H9 (cell line): ENCODE data around the gene CSF1. TPM values are rescaled to one million over a fixed set of nuclear protein-coding genes. Genes with fewer than 3 reads are reported as not detected.

Source experiments
- DNase-seq: peaks from one replicate; pipeline ENCODE4 v3.0.0-alpha.2; 2017
- H2AFZ ChIP-seq: one replicate; pipeline ENCODE4 v1.6.1; 2013; ENCODE audit warnings: mild to moderate bottlenecking, low read length, control low read depth, moderate library complexity
- H2AK5ac ChIP-seq: 2 replicates; pipeline ENCODE4 v1.6.1; 2013; ENCODE audit warnings: low read length, control low read depth, mixed read lengths; ENCODE audit not compliant: insufficient read length
- H2BK120ac ChIP-seq: one replicate; pipeline ENCODE4 v1.6.1; 2013; ENCODE audit warnings: low read depth, mild to moderate bottlenecking, low read length, control low read depth, inconsistent platforms; ENCODE audit not compliant: poor library complexity, severe bottlenecking
- H2BK12ac ChIP-seq: 2 replicates; pipeline ENCODE4 v1.6.1; 2013; ENCODE audit warnings: low read length, control low read depth, mixed read lengths, low read depth; ENCODE audit not compliant: insufficient read length
- H2BK15ac ChIP-seq: 2 replicates; pipeline ENCODE4 v1.6.1; 2013; ENCODE audit warnings: low read depth, low read length, control low read depth
- H2BK20ac ChIP-seq: one replicate; pipeline ENCODE4 v1.6.1; 2013; ENCODE audit warnings: low read depth, mild to moderate bottlenecking, low read length, control low read depth, inconsistent platforms; ENCODE audit not compliant: poor library complexity, severe bottlenecking
- H2BK5ac ChIP-seq: 2 replicates; pipeline ENCODE4 v1.6.1; 2013; ENCODE audit warnings: low read length, control low read depth, mixed read lengths; ENCODE audit not compliant: insufficient read length
- H3K14ac ChIP-seq: 2 replicates; pipeline ENCODE4 v1.6.1; 2013; ENCODE audit warnings: low read length, control low read depth; ENCODE audit not compliant: insufficient read depth
- H3K18ac ChIP-seq: 2 replicates; pipeline ENCODE4 v1.6.1; 2013; ENCODE audit warnings: low read depth, mild to moderate bottlenecking, mixed read lengths, low read length, control low read depth; ENCODE audit not compliant: insufficient read length
- H3K23ac ChIP-seq: 2 replicates; pipeline ENCODE4 v1.6.1; 2013; ENCODE audit warnings: low read length, control low read depth, mixed read lengths, low read depth; ENCODE audit not compliant: insufficient read length
- H3K23me2 ChIP-seq: 2 replicates; pipeline ENCODE4 v1.6.1; 2013; ENCODE audit warnings: low read depth, mild to moderate bottlenecking, mixed read lengths, low read length, control low read depth; ENCODE audit not compliant: insufficient read length, poor library complexity, severe bottlenecking
- H3K27ac ChIP-seq: 2 replicates; pipeline ENCODE4 v1.5.1; 2013; ENCODE audit warnings: low read length, control low read depth, mixed read lengths, low read depth; ENCODE audit not compliant: insufficient read length
- H3K27me3 ChIP-seq: 2 replicates; pipeline ENCODE4 v1.6.1; 2013; ENCODE audit warnings: low read length, control low read depth, inconsistent platforms; ENCODE audit not compliant: insufficient read depth
- H3K4ac ChIP-seq: 2 replicates; pipeline ENCODE4 v1.6.1; 2013; ENCODE audit warnings: low read depth, mild to moderate bottlenecking, control low read depth, inconsistent platforms, low read length, moderate library complexity
- H3K4me1 ChIP-seq: 2 replicates; pipeline ENCODE4 v1.6.1; 2013; ENCODE audit warnings: low read length, control low read depth, inconsistent platforms; ENCODE audit not compliant: insufficient read depth
- H3K4me2 ChIP-seq: 2 replicates; pipeline ENCODE4 v1.6.1; 2013; ENCODE audit warnings: low read length, control low read depth, mixed read lengths; ENCODE audit not compliant: insufficient read length, insufficient read depth
- H3K56ac ChIP-seq: 2 replicates; pipeline ENCODE4 v1.6.1; 2013; ENCODE audit warnings: low read depth, mild to moderate bottlenecking, mixed read lengths, low read length, control low read depth; ENCODE audit not compliant: insufficient read length
- H3K79me1 ChIP-seq: 2 replicates; pipeline ENCODE4 v1.6.1; 2013; ENCODE audit warnings: low read depth, mild to moderate bottlenecking, moderate library complexity, low read length, control low read depth, inconsistent platforms; ENCODE audit not compliant: insufficient read depth, poor library complexity, severe bottlenecking
- H3K79me2 ChIP-seq: 2 replicates; pipeline ENCODE4 v1.6.1; 2013; ENCODE audit warnings: low read length, control low read depth, inconsistent platforms; ENCODE audit not compliant: insufficient read depth
- H3K9ac ChIP-seq: 2 replicates; pipeline ENCODE4 v1.6.1; 2013; ENCODE audit warnings: low read length, control low read depth, mixed read lengths; ENCODE audit not compliant: insufficient read length; ENCODE audit errors: extremely low read depth
- H3K9me3 ChIP-seq: one replicate; pipeline ENCODE4 v1.6.1; 2013; ENCODE audit warnings: low read depth, low read length, inconsistent platforms; ENCODE audit not compliant: control insufficient read depth
- H3T11ph ChIP-seq: one replicate; pipeline ENCODE4 v1.6.1; 2013; ENCODE audit warnings: mild to moderate bottlenecking, low read length, control low read depth, inconsistent platforms
- H4K20me1 ChIP-seq: one replicate; pipeline ENCODE4 v1.6.1; 2013; ENCODE audit not compliant: control insufficient read depth, insufficient read length, insufficient read depth
- H4K5ac ChIP-seq: 2 replicates; pipeline ENCODE4 v1.6.1; 2013; ENCODE audit warnings: low read depth, mild to moderate bottlenecking, mixed read lengths, low read length, control low read depth; ENCODE audit not compliant: insufficient read length
- H4K8ac ChIP-seq: replicated peaks from 2 replicates; pipeline ENCODE4 v1.6.1; 2013; ENCODE audit warnings: low read length, control low read depth, mixed read lengths, low read depth; ENCODE audit not compliant: insufficient read length
- H4K91ac ChIP-seq: 2 replicates; pipeline ENCODE4 v1.6.1; 2013; ENCODE audit warnings: low read depth, mild to moderate bottlenecking, moderate library complexity, mixed read lengths, low read length, control low read depth; ENCODE audit not compliant: insufficient read length
- H3K27ac Mint-ChIP-seq, 3 experiments: 2 replicates in 2 of 3; 3 replicates in 1 of 3; pipeline ENCODE4 v1.8.0; 2020 to 2021; ENCODE audit warnings: mixed read lengths in 3 of 3, mild to moderate bottlenecking in 1 of 3, moderate library complexity in 1 of 3
- H3K27me3 Mint-ChIP-seq: 2 replicates; pipeline ENCODE4 v1.8.0; 2021; ENCODE audit warnings: low read depth, mild to moderate bottlenecking, moderate library complexity, mixed read lengths
- H3K36me3 Mint-ChIP-seq, 3 experiments: 2 replicates in 2 of 3; 3 replicates in 1 of 3; pipeline ENCODE4 v1.8.0; 2020 to 2021; ENCODE audit warnings: low read depth in 3 of 3, mixed read lengths in 3 of 3; ENCODE audit not compliant: insufficient read depth in 1 of 3
- H3K4me1 Mint-ChIP-seq, 2 experiments: 2 replicates each; pipeline ENCODE4 v1.8.0; 2020; ENCODE audit warnings: mixed read lengths in 2 of 2
- H3K4me3 Mint-ChIP-seq, 2 experiments: 2 replicates in 1 of 2; 3 replicates in 1 of 2; pipeline ENCODE4 v1.8.0; 2020 to 2021; ENCODE audit warnings: mild to moderate bottlenecking in 2 of 2, mixed read lengths in 2 of 2, moderate library complexity in 1 of 2
- H3K9me3 Mint-ChIP-seq, 2 experiments: 2 replicates in 1 of 2; 3 replicates in 1 of 2; pipeline ENCODE4 v1.8.0; 2020; ENCODE audit warnings: mild to moderate bottlenecking in 2 of 2, mixed read lengths in 2 of 2, moderate library complexity in 1 of 2
- CTCF ChIP-seq: fragments of 200-600 bp; sonication (generic); conservative IDR thresholded peaks from 3 replicates; pipeline ENCODE4 v1.8.0; 2021; ENCODE audit warnings: antibody characterized with exemption, mild to moderate bottlenecking
- WGBS: extraction: QIAGEN DNeasy Blood & Tissue Kit; methylation state at CpG from one replicate; pipeline ENCODE4 v1.1.7; 2013; ENCODE audit warnings: missing lambda C conversion rate, low lambda C conversion rate, mixed read lengths; ENCODE audit not compliant: insufficient read length; ENCODE audit errors: extremely low coverage; 5-methylcytosine and 5-hydroxymethylcytosine counted together
- total RNA-seq: library from RNA; stranded (reverse); gene quantifications from 2 replicates; pipeline ENCODE4 v1.2.1, GENCODE V29; 2021

Gene CSF1
- total RNA-seq, 1 experiment from 2014 or later, result 2.3 TPM

GRCh38 chr1:109912873-109913272 is 2.2 kb downstream of the CSF1 start:
- H3K9me3 Mint-ChIP-seq, result no peaks in the 10 kb centered on the region
- no peak overlapping the region for H3K18ac ChIP-seq
- peaks cover 14% of the 10 kb centered on the region for H3K27me3 ChIP-seq
- no CpG with 5 or more reads among the region's 1 CpG for WGBS
- no peak overlapping the region for H3T11ph ChIP-seq
- no peak overlapping the region for H3K14ac ChIP-seq
- H2AFZ ChIP-seq, result no peak overlapping the region
- H2BK20ac ChIP-seq, result no peak overlapping the region
- peaks cover 55% of the 10 kb centered on the region for H3K27me3 Mint-ChIP-seq
- TF ChIP-seq CTCF, result no peak
- no peak overlapping the region for H4K8ac ChIP-seq
- no peak overlapping the region for H3K4me2 ChIP-seq
- H3K4me3 Mint-ChIP-seq, result peak overlapping the region in 1 of 2 experiments; percentile 51; a peak in 1 of 5 replicates
- H3K56ac ChIP-seq, result no peak overlapping the region
- no peak overlapping the region for H2AK5ac ChIP-seq
- H4K5ac ChIP-seq, result no peak overlapping the region
- peaks cover 4 to 7% (median 6%) of the 10 kb centered on the region in 3 experiments; a peak in 3 of 7 replicates for H3K36me3 Mint-ChIP-seq
- no peak overlapping the region for H4K91ac ChIP-seq
- no peak for DNase-seq
- no peak overlapping the region for H2BK120ac ChIP-seq
- H3K4ac ChIP-seq, result no peak overlapping the region
- peaks cover 13% of the 10 kb centered on the region for H3K23me2 ChIP-seq
- no peak overlapping the region for H3K27ac ChIP-seq
- no peaks in the 10 kb centered on the region for H3K79me1 ChIP-seq
- H2BK12ac ChIP-seq, result no peak overlapping the region
- H2BK15ac ChIP-seq, result no peak overlapping the region
- no peaks in the 10 kb centered on the region for H3K9me3 ChIP-seq
- H3K4me1 Mint-ChIP-seq, result peaks cover 24 to 38% of the 10 kb centered on the region in 2 experiments
- no peak overlapping the region for H2BK5ac ChIP-seq
- no peaks in the 10 kb centered on the region for H3K4me1 ChIP-seq
- H3K79me2 ChIP-seq, result no peaks in the 10 kb centered on the region
- peak overlapping the region in 1 of 3 experiments; percentile 44; a peak in 2 of 7 replicates for H3K27ac Mint-ChIP-seq
- H4K20me1 ChIP-seq, result no peaks in the 10 kb centered on the region
- no peak overlapping the region for H3K23ac ChIP-seq
- no peak overlapping the region for H3K9ac ChIP-seq
